Hypothalamus (tissue), 51 donors: ENCODE results near the gene TMIE.
"Not testable (repeated sequence)": the region's sequence is repeated elsewhere in the genome, so short reads cannot be mapped to it uniquely, and the experiment has no call there.

Experiments used
- DNase-seq, 51 donors: peaks; one replicate each; lab custom pipeline; 2025; lab: John Stamatoyannopoulos, UW

TMIE gene

DNA sequence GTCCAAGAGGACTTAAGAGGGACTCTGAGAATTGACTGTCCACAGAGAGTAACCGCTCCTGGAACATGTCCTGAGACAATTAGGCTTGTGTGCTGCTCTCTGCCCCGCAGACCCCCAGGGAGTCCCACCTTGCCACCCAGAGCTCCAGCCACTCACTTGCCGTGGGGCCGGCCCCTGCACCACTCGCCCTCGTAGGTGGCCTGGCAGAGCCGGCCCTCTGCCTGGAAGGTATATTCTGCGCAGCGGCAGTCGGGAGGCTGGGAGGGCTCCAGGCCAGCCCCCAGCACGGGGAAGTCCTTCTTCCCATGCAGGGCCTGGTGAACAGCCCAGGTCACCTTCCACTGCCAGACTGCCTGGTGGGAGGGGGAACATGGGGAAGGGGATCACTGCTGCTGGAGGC is 18.2 kb upstream of the TMIE start:
- no peak for DNase-seq

DNA sequence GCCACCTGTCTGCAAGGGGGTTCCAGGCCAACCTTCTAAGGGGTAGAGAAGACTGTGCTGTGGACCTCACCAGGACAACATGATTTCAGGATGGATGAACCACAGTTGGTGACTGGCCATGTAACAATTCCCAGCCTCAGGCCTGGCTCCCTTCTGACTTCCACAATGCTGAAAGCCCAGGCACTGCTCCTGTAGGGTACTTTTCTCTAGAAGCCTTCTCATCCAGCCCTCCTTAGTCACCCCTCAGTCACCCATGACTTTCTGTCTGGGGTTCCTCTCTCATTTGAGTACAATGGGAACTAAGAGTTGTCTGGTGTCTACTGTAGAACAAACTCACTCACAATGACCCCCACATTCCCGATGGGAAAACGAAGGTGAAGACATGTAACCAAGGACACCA is 16.3 kb upstream of the TMIE start:
- DNase-seq = no peak

DNA sequence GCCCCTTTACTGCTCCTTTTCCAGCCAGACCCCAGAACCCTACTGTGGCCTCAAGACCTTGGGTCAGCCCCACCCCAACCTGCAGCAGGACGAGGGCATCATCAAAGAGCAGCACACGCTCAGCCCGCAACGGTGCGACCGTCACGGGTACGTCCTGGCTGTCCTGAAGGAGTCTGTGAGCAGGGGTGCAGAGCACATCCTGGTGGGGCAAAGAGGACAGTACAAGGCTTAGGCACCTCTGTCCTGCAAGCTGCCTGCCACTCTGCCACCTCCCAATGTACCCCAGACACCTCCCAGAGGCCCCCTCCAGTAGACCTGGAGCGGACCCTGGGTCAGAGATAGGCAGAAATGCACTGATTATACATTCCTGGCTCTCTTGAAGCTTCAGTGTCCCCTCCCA is 15.7 kb upstream of the TMIE start:
- DNase-seq = no peak

DNA sequence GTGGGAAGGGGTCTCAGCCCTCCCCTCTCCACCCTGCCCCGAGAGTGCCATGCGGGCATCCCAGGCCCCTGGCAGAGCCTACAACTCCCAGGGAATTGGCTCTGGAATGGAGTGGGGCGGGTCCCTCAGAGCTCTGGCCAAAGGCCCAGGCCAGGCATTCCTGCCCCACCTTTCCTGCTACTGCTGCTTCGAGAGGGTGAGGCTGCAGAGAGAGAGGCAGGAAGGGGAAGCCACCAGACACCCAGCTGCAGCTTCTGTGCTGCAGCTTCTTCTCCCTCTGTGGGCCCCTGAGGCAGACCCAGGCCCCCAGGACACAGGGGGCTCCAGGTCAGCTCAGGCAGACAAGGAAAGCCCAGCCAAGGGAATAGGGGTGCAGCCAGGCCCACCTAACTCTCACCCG is 10.4 kb upstream of the TMIE start:
- DNase-seq = no peak

DNA sequence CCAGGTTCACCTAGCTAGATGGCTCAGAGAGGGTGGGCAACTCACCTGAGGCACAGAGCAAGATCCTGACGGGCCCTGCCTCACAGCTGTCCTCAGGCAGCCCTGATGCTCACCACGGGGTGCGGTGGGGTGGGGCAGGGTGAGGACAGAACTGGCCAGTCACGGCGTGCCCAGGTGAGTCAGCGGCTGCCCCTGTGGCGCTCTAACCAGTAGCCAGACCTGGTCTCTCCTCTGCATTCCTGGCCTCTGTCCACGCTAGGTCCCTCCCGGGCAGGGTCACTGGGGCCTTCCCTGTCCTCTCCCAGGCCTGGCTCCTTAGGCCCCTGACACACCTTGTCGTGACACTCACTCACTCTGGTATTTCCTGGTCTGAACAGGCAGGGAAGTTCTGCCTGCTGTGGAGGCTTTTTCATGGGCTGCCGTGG is 8.6 kb upstream of the TMIE start:
- DNase-seq = no peak

DNA sequence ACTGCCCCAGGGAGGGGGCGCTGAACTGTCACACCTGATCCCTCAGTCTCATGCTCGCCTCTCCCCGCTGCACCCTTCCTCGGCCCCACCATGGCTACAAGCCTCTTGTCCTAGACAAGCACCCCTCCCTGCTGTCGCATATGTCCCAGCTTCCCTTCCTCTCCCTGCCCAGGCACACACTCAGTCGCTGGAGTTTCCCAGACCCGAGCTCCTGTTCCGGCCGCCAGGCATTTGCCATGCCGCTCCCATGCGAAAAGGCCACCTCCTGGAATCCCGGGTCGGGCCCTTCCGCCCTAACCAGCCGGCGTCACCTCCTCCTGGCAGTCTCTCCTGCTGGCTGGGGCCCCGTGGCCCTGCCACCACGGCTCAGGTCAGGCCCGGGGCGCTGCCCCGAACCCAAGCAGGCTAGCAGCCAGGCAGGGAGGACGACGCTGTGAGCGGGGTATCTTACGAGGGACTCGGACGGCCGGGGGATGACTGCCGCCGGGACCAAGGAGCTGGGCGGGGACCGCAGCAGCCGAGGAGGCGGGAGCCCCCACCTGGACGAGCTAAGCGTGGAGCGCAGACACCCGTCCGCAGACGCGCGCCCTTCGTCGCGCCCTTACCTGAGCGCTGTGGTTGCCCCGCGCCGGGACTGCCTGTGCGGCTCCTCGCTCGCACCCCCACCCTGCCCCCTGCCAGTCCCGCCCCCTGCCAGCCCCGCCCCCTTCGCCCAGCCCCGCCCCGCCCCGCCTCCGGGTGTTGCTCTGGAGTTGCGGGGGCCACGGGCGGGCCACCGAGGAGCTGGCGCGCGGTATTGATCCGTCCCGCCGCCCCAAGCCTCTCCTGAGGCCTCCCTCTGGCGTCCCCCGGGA is 7.9 kb upstream of the TMIE start, which contains the start of gene ALS2CL:
Gene ALS2CL (minus strand): TSS at position 642 of the 854 bp plus-strand sequence. CDS start 4,239 bp downstream, outside the sequence.
- peak in 15 of 51 donors; percentile 12 to 44 (median 28) for DNase-seq

DNA sequence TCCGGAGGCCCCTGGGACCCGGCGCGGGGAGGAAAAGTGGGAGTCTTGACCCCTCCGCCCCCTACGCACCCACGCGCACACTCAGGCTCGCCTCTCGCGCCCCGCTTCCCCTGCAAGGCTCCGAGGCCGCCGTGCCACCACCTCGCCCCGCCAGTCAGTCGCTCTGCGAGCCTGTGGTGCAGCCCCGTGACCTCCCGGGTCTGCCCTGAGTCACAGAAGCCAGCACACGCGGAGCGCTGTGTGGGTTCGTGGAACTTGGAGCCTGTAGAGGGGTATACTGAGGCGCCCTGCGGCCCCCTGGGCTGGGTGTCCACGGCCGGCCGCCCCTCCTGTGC is 7.3 kb upstream of the TMIE start:
- peak in 1 of 51 donors; percentile 40 for DNase-seq

DNA sequence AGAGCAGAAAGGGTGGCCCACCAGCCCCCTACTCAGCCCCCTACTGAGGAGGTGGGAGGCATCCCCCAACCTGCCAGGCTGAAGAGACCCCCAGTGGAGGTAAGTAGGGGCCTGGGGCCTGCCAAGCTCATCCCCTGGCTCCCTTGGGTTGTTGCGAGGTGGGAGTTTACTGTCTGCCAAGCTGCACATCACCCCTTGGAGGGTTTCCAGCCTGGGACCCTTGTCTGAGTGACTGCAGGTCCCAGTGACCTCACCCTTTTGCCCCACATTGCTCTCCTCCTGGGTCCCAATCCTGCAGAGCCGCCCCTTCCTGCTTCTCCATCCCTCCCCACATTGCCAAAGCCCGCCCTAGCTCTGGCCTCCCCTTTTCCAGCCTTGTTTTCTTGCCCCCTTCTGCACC is 6.7 kb upstream of the TMIE start:
- no peak for DNase-seq

DNA sequence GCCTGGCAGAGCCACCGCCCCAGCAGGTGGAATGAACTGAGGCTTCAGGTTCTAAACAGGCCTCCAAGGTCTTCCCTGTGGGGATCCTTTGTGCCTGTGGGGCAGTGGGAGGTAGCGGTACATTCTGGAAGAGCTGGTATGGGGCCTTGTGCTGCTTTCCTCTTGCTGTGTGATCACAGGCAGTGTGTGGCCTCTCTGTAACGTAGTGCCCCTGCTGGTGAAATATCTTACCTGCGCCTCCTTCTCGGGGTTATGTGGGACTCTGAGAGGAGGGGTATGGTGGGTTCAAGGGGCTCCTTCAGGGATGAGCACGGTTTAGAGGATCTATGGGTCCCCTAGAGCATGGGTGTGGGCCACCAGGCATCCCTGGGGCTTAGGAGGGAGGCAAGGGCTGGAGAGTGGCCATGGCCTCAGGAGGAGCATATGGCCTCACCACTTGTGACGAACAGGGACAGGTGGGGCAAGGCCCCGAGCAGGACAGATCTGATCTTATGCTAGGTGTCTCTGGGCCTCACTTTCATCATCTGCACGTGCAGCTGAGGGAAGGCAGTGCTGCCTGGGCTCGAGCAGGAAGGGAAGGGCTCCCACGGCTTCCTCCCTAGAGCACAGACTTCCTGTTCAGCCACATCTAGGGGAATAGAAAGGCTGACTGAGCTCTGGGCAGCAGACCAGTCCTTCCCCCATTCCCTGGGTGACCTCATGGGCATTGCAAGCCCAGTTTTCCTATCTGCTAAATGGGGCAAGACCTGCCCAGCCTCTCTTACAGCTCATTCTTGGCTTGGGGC is 5.8 kb upstream of the TMIE start:
- DNase-seq = peak in 15 of 51 donors; percentile 8 to 30 (median 17)

DNA sequence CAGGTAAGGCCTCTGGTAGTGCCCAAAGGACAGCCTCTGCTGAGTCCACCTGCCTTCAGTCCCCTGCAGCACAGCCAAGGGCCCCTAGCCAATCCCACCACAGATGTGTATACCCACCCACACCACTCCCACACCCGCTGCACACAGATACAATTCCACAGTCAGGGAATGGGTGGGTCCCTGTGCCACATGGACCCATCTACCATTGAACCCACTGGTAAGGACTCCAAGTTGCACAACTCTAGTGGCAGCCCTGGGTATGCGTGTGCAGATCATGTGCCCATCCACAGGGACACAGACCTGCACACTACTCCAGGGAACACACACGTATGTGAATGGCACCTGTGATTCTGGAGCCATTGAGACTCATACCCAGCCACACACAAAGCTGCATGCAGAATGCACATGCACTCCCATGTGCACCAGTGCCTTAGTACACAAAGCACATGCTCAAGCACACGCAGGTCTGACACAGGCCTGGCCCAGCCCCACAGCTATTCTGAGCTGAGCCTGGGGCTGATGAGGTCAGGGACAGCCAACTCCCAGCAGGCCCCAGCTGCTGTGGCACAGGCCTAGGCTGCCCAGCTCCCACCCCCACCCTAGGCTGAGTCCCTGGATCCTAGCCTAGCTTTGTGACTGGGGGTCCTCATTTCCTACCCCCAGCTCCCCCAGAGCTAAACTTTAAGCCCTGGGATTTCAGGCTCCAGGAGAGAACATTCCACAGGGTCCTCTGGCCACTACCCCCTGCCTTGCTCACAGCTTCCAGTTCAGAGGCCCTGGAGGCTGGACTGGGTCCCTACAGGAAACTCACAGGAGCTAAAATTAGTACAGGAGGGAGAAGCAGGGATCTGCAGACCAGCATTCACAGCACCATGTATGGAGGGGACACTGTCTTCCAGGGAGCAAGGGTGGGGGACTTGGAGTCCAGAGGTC is 5.0 kb upstream of the TMIE start:
- DNase-seq = no peak

DNA sequence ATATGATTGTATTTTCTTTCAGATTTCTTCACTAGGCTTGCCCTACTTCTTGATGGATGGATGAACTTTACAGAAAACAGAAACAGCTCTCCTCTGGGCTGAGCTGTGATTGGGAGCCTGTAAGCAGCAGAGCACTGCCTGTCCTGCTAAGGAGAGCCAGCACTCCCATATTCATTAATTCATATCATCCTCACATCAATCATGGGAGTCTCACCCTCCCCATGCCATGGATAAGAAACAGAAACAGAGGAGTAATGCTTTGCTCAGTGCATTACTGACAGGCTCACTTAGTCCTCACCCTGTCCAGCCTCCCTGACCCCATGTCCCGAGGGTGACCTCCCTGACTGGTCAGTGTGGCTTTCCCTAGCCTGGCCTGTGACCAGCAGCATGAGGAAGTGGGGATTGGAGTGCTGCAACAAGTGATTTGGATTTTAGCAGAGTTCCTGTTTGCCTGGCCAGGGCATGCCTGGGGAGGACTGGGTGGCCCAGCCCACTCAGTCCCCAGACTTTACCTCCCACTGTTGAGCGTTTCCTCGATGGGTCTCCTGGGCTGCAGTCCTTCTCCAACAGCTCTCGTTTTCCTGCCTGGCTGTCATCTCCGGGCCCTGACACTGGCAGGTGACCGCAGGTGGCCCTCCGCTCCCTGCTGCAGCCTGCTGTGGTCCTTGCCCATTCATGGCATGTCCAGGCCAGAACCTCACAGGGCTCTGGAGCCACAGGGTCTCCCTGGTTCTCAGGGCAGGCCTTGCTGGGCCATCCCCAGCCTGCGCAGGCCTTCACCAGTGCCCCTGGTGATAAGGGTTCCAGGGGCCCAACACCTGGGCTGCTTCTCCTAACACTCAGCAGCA is 1.3 kb upstream of the TMIE start:
- DNase-seq = peak in 15 of 51 donors; percentile 12 to 48 (median 22)

DNA sequence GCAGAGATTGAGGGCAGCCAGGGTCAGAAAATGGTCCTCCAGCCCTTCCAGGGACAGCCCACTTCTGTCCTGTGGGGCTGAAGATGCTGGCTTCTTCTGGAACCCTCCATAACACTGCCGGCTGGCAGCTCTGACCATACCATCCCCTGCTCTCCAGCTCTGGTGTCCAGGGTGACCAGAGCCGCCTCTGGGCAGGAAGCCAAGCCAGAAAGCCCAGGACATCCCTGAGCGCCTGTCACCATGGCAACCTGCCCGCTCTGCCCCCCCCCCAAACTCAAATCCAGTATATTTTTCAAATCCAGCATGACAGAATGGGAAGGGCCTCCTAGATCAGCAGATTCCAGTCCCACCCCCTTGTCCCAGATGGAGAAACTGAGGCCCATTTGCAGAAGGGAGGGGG is 420 bp upstream of the TMIE start:
- DNase-seq = peak in 45 of 51 donors; percentile 18 to 83 (median 65)

DNA sequence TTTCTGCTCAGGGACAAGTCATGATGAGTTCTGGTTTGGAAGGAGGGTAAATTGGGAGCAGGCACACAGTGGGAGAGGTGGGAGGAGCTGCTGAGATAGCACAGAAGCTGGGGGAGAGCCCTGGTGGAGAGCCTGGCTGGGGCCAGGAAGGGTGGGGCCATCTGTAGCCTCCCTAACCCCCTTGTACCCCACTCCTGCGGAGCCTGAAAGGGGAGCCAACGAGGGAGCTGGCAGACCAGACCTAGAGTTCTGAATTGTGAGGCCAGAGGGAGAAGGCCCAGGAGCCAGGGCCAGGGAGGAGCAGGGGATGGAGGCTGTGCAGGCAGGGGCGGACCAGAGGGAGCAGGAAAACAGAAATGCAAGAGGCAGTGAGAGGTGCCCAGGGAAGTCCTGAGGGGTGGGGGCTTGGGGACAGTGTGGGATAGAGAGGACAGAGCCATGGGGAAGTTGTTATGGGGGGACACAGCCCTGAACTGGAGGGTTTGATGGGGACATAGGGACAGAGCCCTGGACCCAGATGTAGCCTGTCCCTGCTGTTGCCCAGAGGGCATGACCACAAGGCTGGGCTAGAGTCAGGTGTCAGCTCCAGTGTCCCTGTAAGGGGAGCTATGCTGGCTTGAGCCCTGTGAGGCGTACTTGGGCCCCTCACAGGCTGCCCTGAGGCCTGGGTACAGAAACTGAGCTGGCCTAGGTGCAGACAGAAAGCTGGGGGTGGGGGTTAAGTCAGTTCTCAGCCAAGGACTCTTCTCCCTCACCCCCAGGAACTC is 1.2 kb downstream of the TMIE start:
- DNase-seq = peak in 2 of 51 donors; percentile 26 to 33

DNA sequence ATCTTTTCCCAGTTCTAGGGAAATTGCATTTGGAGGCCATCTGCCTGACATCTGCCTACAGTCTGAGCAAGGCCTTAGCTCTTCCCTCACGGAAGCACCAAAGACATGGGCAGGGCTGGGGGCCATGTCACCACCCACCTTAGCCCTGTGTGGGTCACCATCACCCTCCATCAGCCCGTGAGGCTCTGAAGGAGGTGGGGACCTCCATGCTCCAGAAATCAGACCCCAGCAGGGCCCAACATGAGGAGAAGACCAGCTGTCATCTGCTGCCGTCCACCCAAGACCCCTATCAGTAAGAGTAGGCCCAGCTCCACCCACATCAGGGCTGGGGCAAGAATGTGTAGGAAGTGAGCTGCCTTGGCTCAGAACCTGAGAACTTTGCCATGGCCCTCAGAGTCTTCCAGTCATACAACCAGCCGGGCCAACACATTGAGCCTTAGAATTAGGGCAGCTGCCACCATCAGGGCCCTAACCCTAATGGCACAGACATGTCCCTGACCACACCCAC is 1.9 kb downstream of the TMIE start:
- no peak for DNase-seq

DNA sequence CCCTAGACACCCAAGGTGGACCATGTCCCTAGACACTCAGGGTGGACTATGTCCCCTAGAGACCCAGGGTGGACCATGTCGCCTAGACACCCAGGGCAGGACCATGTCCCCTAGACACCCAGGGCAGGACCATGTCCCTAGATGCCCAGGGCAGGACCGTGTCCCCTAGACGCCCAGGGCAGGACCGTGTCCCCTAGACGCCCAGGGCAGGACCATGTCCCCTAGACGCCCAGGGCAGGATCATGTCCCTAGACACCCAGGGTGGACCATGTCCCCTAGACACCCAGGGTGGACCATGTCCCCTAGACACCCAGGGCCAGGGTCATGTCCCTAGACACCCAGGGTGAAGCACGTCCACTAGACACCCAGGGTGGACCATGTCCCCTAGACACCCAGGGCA is 3.2 kb downstream of the TMIE start:
- not testable (repeated sequence) for DNase-seq

DNA sequence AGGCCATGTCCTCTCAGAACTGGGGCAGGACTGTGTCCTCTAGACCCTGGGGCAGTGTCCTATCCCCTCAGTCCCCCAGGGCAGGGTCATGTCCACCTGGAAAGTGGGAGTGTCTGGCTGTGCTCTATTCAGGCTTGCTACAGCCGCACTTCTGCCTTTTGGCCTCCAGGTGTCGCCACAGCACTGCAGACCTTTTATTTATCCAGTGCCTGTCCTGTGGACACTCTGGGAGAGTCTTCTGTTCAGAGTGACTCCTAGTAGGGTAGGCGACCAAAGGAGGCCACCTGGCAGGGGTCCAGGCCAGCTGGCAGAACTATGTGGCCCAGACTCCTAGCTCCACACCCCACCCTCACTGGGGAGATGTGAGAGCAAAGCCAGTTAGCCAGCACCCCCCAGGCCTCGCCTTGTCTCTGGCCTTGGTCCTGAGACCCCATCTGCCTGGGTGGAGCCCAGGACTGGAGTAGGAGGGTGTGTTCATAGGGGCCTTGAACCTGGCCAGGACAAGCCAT is 3.9 kb downstream of the TMIE start:
- peak in 44 of 51 donors; percentile 16 to 81 (median 52) for DNase-seq

DNA sequence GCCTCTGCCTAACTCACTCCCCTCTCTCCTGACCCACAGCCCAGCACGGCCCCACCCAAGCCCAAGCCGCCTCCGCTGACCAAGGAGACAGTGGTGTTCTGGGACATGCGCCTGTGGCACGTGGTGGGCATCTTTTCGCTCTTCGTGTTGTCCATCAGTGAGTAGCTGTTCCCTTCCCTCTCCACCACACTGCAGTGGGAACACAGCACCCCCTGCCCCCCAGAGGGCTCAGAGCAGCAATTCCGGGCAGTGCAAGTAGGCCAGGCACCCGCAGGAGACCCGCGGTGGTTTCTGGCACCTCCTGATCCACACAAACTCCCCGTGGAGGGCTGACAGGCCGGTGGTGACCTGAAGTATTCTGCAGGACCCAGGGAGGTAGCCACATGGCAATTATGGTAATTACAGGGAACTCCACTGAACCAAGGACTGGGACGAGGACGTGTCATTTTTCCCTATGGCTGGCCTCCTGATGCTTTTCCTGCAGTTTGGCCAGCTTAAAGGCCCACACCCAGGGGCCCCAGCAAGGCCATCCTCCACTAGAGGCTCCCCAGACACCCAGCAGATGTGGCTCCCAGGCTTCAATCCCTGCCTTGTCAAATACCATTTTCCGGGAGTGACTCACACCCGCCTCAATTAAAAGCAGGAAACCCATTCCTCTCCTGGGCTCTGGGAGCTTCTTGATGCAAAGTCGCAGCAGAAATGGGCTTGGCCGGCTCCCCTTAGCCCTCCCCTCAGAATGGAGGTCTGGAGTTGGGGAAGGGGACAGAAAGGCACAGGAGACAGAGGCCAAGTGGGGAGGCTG is 4.8 kb downstream of the TMIE start:
- no peak for DNase-seq
